IMR-90 (cell line): Measurements from ENCODE around the gene PRDM2. TPM values are rescaled to one million over a fixed set of nuclear protein-coding genes. Genes with fewer than 3 reads are reported as not detected.

ENCODE experiments used
- ATAC-seq: fragments of 200-7000 bp; cut with Tn5 transposase; 2 replicates; pipeline ENCODE4 v1.9.1; 2020; ENCODE audit warnings: low read depth, mild to moderate bottlenecking, moderate library complexity
- BruUV-seq: library from RNA; stranded (reverse); fragments of 400-500 nt; replicated peaks from 2 replicates; lab custom pipeline; 2021; lab: Mats Ljungman, UMichigan
- CTCF ChIA-PET: fragments of 300-600 bp; formaldehyde crosslinking; extraction: SDS; loops from one replicate; lab custom pipeline; 2021; ENCODE audit warnings: antibody characterized with exemption; lab: Yijun Ruan, JAX
- POLR2A ChIA-PET: fragments of 300-600 bp; sonication (Branson Sonifier 250); formaldehyde crosslinking; loops from one replicate; lab custom pipeline; 2022; ENCODE audit warnings: antibody characterized with exemption; ENCODE audit not compliant: unreplicated experiment; lab: Charles Lee
- DNase-seq: peaks from one replicate; pipeline ENCODE4 v3.0.0; 2013
- H2AFZ ChIP-seq: replicated peaks from 2 replicates; pipeline ENCODE3; 2013; ENCODE audit warnings: low read length, mild to moderate bottlenecking; ENCODE audit not compliant: poor library complexity
- H2AK5ac ChIP-seq: 2 replicates; pipeline ENCODE4 v1.6.1; 2013; ENCODE audit warnings: low read depth, low read length, inconsistent platforms
- H2AK9ac ChIP-seq: replicated peaks from 2 replicates; pipeline ENCODE3; 2013; ENCODE audit warnings: mild to moderate bottlenecking, low read depth, low read length, moderate library complexity; ENCODE audit not compliant: poor library complexity
- H2BK120ac ChIP-seq: 2 replicates; pipeline ENCODE4 v1.6.1; 2013; ENCODE audit warnings: low read depth, low read length, inconsistent platforms
- H2BK15ac ChIP-seq: 3 replicates; pipeline ENCODE4 v1.6.1; 2013; ENCODE audit warnings: low read depth, low read length, inconsistent platforms
- H2BK20ac ChIP-seq: 2 replicates; pipeline ENCODE4 v1.6.1; 2013; ENCODE audit warnings: low read depth, mild to moderate bottlenecking, inconsistent platforms, low read length, moderate library complexity
- H2BK5ac ChIP-seq: 2 replicates; pipeline ENCODE4 v1.6.1; 2013; ENCODE audit warnings: mild to moderate bottlenecking, low read depth, low read length, inconsistent platforms; ENCODE audit not compliant: poor library complexity, severe bottlenecking
- H3K14ac ChIP-seq: replicated peaks from 2 replicates; pipeline ENCODE4 v1.6.1; 2013; ENCODE audit warnings: low read depth, low read length, inconsistent platforms
- H3K18ac ChIP-seq: 2 replicates; pipeline ENCODE4 v1.6.1; 2013; ENCODE audit warnings: low read depth, low read length, control low read depth
- H3K23ac ChIP-seq: 2 replicates; pipeline ENCODE4 v1.6.1; 2013; ENCODE audit warnings: low read depth, low read length, inconsistent platforms
- H3K27ac ChIP-seq: 2 replicates; pipeline ENCODE4 v1.5.1; 2013; ENCODE audit warnings: mild to moderate bottlenecking, control low read depth, low read length; ENCODE audit not compliant: insufficient read depth
- H3K27me3 ChIP-seq: 2 replicates; pipeline ENCODE4 v1.6.1; 2013; ENCODE audit warnings: low read length; ENCODE audit not compliant: control insufficient read depth, insufficient read depth
- H3K36me3 ChIP-seq: 2 replicates; pipeline ENCODE4 v1.6.1; 2013; ENCODE audit warnings: low read length, mixed read lengths; ENCODE audit not compliant: control insufficient read depth, insufficient read depth
- H3K4ac ChIP-seq: 2 replicates; pipeline ENCODE4 v1.6.1; 2013; ENCODE audit warnings: low read depth, low read length, inconsistent platforms
- H3K4me1 ChIP-seq: 2 replicates; pipeline ENCODE4 v1.6.1; 2013; ENCODE audit warnings: low read length, mixed read lengths; ENCODE audit not compliant: control insufficient read depth, insufficient read depth
- H3K4me2 ChIP-seq: 2 replicates; pipeline ENCODE4 v1.6.1; 2013; ENCODE audit warnings: low read depth, mild to moderate bottlenecking, control low read depth, low read length, moderate library complexity
- H3K4me3 ChIP-seq: 2 replicates; pipeline ENCODE4 v1.5.1; 2013; ENCODE audit warnings: low read depth, mild to moderate bottlenecking, control low read depth, low read length, moderate library complexity; ENCODE audit not compliant: insufficient read depth
- H3K56ac ChIP-seq: 2 replicates; pipeline ENCODE4 v1.6.1; 2013; ENCODE audit warnings: low read length, inconsistent platforms; ENCODE audit not compliant: insufficient read depth; ENCODE audit errors: extremely low read depth
- H3K79me1 ChIP-seq, 2 experiments: 2 replicates each; pipeline ENCODE4 v1.6.1; 2013; ENCODE audit warnings: low read length in 2 of 2, inconsistent platforms in 1 of 2, low read depth in 1 of 2
- H3K9ac ChIP-seq: 2 replicates; pipeline ENCODE4 v1.6.1; 2013; ENCODE audit warnings: low read depth, low read length, control low read depth
- H3K9me1 ChIP-seq: 2 replicates; pipeline ENCODE4 v1.6.1; 2013; ENCODE audit warnings: low read length, inconsistent platforms; ENCODE audit not compliant: insufficient read depth
- H3K9me3 ChIP-seq: 2 replicates; pipeline ENCODE4 v1.6.1; 2013; ENCODE audit warnings: low read length; ENCODE audit not compliant: control insufficient read depth, insufficient read depth
- H4K20me1 ChIP-seq: 2 replicates; pipeline ENCODE4 v1.6.1; 2013; ENCODE audit warnings: low read length, inconsistent platforms; ENCODE audit not compliant: insufficient read depth
- H4K5ac ChIP-seq: 2 replicates; pipeline ENCODE4 v1.6.1; 2013; ENCODE audit warnings: mild to moderate bottlenecking, low read depth, low read length, control low read depth
- H4K8ac ChIP-seq, 2 experiments: 2 replicates each; pipeline ENCODE4 v1.6.1; 2013; ENCODE audit warnings: low read depth in 2 of 2, low read length in 2 of 2, control low read depth in 1 of 2, inconsistent platforms in 1 of 2
- H4K91ac ChIP-seq: 2 replicates; pipeline ENCODE4 v1.6.1; 2013; ENCODE audit warnings: low read depth, low read length, inconsistent platforms; ENCODE audit not compliant: insufficient read depth
- BHLHE40 ChIP-seq: fragments of 150-350 bp; IDR thresholded peaks from 2 replicates; pipeline ENCODE4 v1.6.1; 2016; ENCODE audit warnings: mild to moderate bottlenecking, low read depth, low read length
- CEBPB ChIP-seq: IDR thresholded peaks from 2 replicates; pipeline ENCODE4 v1.6.1; 2012; ENCODE audit warnings: low read depth, low read length, improper control_type of control experiment
- CHD1 ChIP-seq: IDR thresholded peaks from 2 replicates; pipeline ENCODE4 v1.6.1; 2012; ENCODE audit warnings: low read depth, low read length, improper control_type of control experiment
- FOS ChIP-seq: fragments of 150-350 bp; IDR thresholded peaks from 2 replicates; pipeline ENCODE4 v1.6.1; 2016; ENCODE audit warnings: low read depth, low read length
- MAFK ChIP-seq: IDR thresholded peaks from 2 replicates; pipeline ENCODE4 v1.6.1; 2012; ENCODE audit warnings: low read depth, low read length, improper control_type of control experiment
- MXI1 ChIP-seq: IDR thresholded peaks from 2 replicates; pipeline ENCODE4 v1.6.1; 2012; ENCODE audit warnings: low read depth, mild to moderate bottlenecking, low read length, moderate library complexity, borderline replicate concordance
- NFE2L2 ChIP-seq: fragments of 150-350 bp; IDR thresholded peaks from 2 replicates; pipeline ENCODE4 v1.6.1; 2016; ENCODE audit warnings: low read depth, mild to moderate bottlenecking, low read length
- POLR2A ChIP-seq: IDR thresholded peaks from 2 replicates; pipeline ENCODE4 v1.6.1; 2012; ENCODE audit warnings: mild to moderate bottlenecking, low read depth, low read length
- RAD21 ChIP-seq: IDR thresholded peaks from 2 replicates; pipeline ENCODE4 v1.6.1; 2012; ENCODE audit warnings: low read length, improper control_type of control experiment
- RCOR1 ChIP-seq: IDR thresholded peaks from 2 replicates; pipeline ENCODE4 v1.6.1; 2012; ENCODE audit warnings: mild to moderate bottlenecking, low read length, improper control_type of control experiment; ENCODE audit not compliant: insufficient replicate concordance
- RFX5 ChIP-seq: IDR thresholded peaks from 2 replicates; pipeline ENCODE4 v1.8.0; 2012; ENCODE audit warnings: low read depth, mild to moderate bottlenecking, low read length, moderate library complexity
- SMC3 ChIP-seq: fragments of 150-350 bp; IDR thresholded peaks from 2 replicates; pipeline ENCODE4 v1.6.1; 2016; ENCODE audit warnings: low read depth, mild to moderate bottlenecking, antibody characterized with exemption, low read length, moderate library complexity
- WGBS, 2 experiments: methylation state at CpG; one replicate each; pipeline versions ENCODE4 v1.1.5 to v1.1.7; 2013; ENCODE audit warnings: missing lambda C conversion rate in 2 of 2; ENCODE audit not compliant: insufficient read length in 1 of 2; ENCODE audit errors: extremely low coverage in 2 of 2; 5-methylcytosine and 5-hydroxymethylcytosine counted together
- dilution Hi-C: fragments of 300-500 bp; cut with HindIII; formaldehyde crosslinking; loops from one replicate; pipeline ENCODE4 v1.14.3; 2018; ENCODE audit warnings: low sequenced_read_pairs; ENCODE audit not compliant: unreplicated experiment
- in situ Hi-C: fragments of 300-500 bp; cut with MboI; formaldehyde crosslinking; loops from 3 replicates; pipeline ENCODE4 v1.14.3; 2019; ENCODE audit warnings: low sequenced_read_pairs, inconsistent platforms, mixed read lengths
- intact Hi-C: fragments of 100-400 bp; cut with micrococcal nuclease; formaldehyde crosslinking; loops from 2 replicates; pipeline ENCODE4 v1.10.0; 2022
- polyA plus RNA-seq, 3 experiments: library from polyadenylated mRNA; depleted of rRNA; stranded (reverse); fragments of >200 nt; gene quantifications; 2 replicates each; pipeline ENCODE4 v1.2.3, GENCODE V29; 2012; ENCODE audit warnings: low replicate concordance in 1 of 3
- total RNA-seq: library from RNA; depleted of rRNA; stranded (reverse); fragments of >200 nt; gene quantifications from 2 replicates; pipeline ENCODE4 v1.2.3, GENCODE V29; 2012
- TF ChIP-seq, protein P1 (sequence below): fragments of 150-350 bp; IDR thresholded peaks from 2 replicates; pipeline ENCODE4 v1.6.1; 2017; ENCODE audit warnings: mild to moderate bottlenecking, antibody characterized with exemption, low read length, low read depth
- TF ChIP-seq, protein P2 (sequence below): conservative IDR thresholded peaks from 2 replicates; pipeline ENCODE4 v1.5.1; 2012; ENCODE audit warnings: mild to moderate bottlenecking, low read depth, low read length, improper control_type of control experiment
- TF ChIP-seq, protein P3 (sequence below): fragments of 150-350 bp; IDR thresholded peaks from 2 replicates; pipeline ENCODE4 v1.6.1; 2016; ENCODE audit warnings: low read depth, mild to moderate bottlenecking, low read length, moderate library complexity, borderline replicate concordance

Gene PRDM2
- total and polyA plus RNA-seq, 2 of the 4 experiments (the other 2 are of a cell fraction): 3.4 to 8.9 TPM

DNA sequence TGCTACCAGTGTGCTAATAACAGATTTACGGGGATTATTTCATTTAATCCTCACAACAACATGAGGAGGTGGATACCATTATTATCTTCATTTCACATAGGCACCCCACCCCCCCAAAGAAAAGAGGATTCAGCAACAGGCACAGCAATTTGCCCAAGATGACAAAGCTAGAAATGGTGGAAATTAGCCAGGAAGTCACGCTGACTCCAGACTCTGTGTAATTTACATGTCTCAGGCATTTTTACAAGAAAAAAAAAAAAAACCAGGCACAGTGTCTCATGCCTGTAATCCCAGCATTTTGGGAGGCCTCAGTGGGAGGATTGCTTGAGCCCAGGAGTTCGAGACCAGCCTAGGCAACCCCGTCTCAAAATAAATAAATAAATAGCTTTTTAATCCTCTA, 37.5 kb upstream of the PRDM2 start:
- Histone ChIP-seq H3K4me3 (no peak overlapping the region), H2AK9ac (no peak overlapping the region), H2AFZ (no peak overlapping the region), H3K27me3 (no peaks in the 10 kb centered on the region), H3K36me3 (no peaks in the 10 kb centered on the region), H4K91ac (no peak overlapping the region), H3K56ac (no peak overlapping the region), H3K4me2 (no peak overlapping the region), H3K27ac (no peak overlapping the region), H4K20me1 (no peaks in the 10 kb centered on the region), H2BK120ac (no peak overlapping the region), H4K8ac (no peak overlapping the region), H3K23ac (no peak overlapping the region), H2BK5ac (no peak overlapping the region), H3K9me3 (0 out of 2 replicates have a peak, but pooled peaks cover 2% of the 10 kb centered on the region), H3K4ac (no peak overlapping the region), H2BK15ac (no peak overlapping the region), H3K79me1 (no peaks in the 10 kb centered on the region), H3K4me1 (no peaks in the 10 kb centered on the region), H3K18ac (no peak overlapping the region), H3K9ac (no peak overlapping the region), H4K5ac (no peak overlapping the region), H3K9me1 (no peaks in the 10 kb centered on the region), H2BK20ac (no peak overlapping the region), H2AK5ac (no peak overlapping the region), H3K14ac (no peak overlapping the region)
- ATAC-seq (no peak), DNase-seq (no peak)
- TF ChIP-seq RCOR1: no peak
- TF ChIP-seq, protein P1, sequence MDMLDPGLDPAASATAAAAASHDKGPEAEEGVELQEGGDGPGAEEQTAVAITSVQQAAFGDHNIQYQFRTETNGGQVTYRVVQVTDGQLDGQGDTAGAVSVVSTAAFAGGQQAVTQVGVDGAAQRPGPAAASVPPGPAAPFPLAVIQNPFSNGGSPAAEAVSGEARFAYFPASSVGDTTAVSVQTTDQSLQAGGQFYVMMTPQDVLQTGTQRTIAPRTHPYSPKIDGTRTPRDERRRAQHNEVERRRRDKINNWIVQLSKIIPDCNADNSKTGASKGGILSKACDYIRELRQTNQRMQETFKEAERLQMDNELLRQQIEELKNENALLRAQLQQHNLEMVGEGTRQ: no peak
- TF ChIP-seq MAFK: no peak
- no peak for TF ChIP-seq CEBPB
- no peak for TF ChIP-seq MXI1
- TF ChIP-seq FOS: no peak
- TF ChIP-seq SMC3: no peak
- no peak for TF ChIP-seq RAD21
- TF ChIP-seq BHLHE40: no peak
- no peak for TF ChIP-seq NFE2L2
- TF ChIP-seq, protein P2, sequence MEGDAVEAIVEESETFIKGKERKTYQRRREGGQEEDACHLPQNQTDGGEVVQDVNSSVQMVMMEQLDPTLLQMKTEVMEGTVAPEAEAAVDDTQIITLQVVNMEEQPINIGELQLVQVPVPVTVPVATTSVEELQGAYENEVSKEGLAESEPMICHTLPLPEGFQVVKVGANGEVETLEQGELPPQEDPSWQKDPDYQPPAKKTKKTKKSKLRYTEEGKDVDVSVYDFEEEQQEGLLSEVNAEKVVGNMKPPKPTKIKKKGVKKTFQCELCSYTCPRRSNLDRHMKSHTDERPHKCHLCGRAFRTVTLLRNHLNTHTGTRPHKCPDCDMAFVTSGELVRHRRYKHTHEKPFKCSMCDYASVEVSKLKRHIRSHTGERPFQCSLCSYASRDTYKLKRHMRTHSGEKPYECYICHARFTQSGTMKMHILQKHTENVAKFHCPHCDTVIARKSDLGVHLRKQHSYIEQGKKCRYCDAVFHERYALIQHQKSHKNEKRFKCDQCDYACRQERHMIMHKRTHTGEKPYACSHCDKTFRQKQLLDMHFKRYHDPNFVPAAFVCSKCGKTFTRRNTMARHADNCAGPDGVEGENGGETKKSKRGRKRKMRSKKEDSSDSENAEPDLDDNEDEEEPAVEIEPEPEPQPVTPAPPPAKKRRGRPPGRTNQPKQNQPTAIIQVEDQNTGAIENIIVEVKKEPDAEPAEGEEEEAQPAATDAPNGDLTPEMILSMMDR: no peak
- TF ChIP-seq CHD1: no peak
- TF ChIP-seq RFX5: no peak
- no peak for TF ChIP-seq POLR2A
- TF ChIP-seq, protein P3, sequence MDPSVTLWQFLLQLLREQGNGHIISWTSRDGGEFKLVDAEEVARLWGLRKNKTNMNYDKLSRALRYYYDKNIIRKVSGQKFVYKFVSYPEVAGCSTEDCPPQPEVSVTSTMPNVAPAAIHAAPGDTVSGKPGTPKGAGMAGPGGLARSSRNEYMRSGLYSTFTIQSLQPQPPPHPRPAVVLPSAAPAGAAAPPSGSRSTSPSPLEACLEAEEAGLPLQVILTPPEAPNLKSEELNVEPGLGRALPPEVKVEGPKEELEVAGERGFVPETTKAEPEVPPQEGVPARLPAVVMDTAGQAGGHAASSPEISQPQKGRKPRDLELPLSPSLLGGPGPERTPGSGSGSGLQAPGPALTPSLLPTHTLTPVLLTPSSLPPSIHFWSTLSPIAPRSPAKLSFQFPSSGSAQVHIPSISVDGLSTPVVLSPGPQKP: no peak
- dilution Hi-C loops (no loop called here), intact Hi-C loops (no loop called here), in situ Hi-C loops (no loop called here)
- ChIA-PET POLR2A (no interaction called here), CTCF (interaction anchor here (0.6 kb wide), 1 partner anchor 82 kb away, joined by 4 read pairs; no protein-coding TSS in a partner anchor)
- no CpG with 5 or more reads among the region's 4 CpGs for WGBS, 2 experiments
- BruUV-seq: no TSS peak
